ENCODE results near the gene KIT.

Gene KIT

GRCh38 chr4:54651050-54651449 lies 6.7 kb upstream of the KIT start:
- no peaks in the 10 kb centered on the region for H3K9me3 Mint-ChIP-seq
- H3K36me3 Mint-ChIP-seq = no peaks in the 10 kb centered on the region
- peaks cover 20% of the 10 kb centered on the region for H3K27me3 Mint-ChIP-seq
- CTCF ChIA-PET = no interaction called here
- no peak overlapping the region for H3K27ac Mint-ChIP-seq
- H3K4me1 Mint-ChIP-seq = no peaks in the 10 kb centered on the region
- no peak for DNase-seq
- no peak overlapping the region for H3K4me3 Mint-ChIP-seq

GRCh38 chr4:54654753-54655152 lies 3.0 kb upstream of the KIT start:
- Mint-ChIP-seq H3K27ac (no peak overlapping the region), H3K4me1 (peaks cover 19% of the 10 kb centered on the region), H3K4me3 (no peak overlapping the region), H3K9me3 (no peaks in the 10 kb centered on the region), H3K36me3 (no peaks in the 10 kb centered on the region), H3K27me3 (peaks cover 53% of the 10 kb centered on the region)
- CTCF ChIA-PET = interaction anchor here (0.7 kb wide), 1 partner anchor 44 kb away, joined by 3 read pairs; no protein-coding TSS in a partner anchor
- DNase-seq = no peak

GRCh38 chr4:54657185-54657550 lies 589 bp upstream of the KIT start:
- Mint-ChIP-seq H3K4me3 (peak overlapping the region; percentile 69), H3K27ac (no peak overlapping the region), H3K9me3 (no peaks in the 10 kb centered on the region), H3K36me3 (no peaks in the 10 kb centered on the region), H3K27me3 (peaks cover 70% of the 10 kb centered on the region), H3K4me1 (peaks cover 22% of the 10 kb centered on the region)
- CTCF ChIA-PET = no interaction called here
- no peak for DNase-seq

- DNase-seq = peak; percentile 47
- Mint-ChIP-seq H3K36me3 (no peaks in the 10 kb centered on the region), H3K4me3 (peak overlapping the region; percentile 69), H3K27me3 (peaks cover 67% of the 10 kb centered on the region), H3K9me3 (no peaks in the 10 kb centered on the region), H3K27ac (no peak overlapping the region), H3K4me1 (peaks cover 22% of the 10 kb centered on the region)
- CTCF ChIA-PET = interaction anchor here (0.7 kb wide), 1 partner anchor 312 kb away, joined by 3 read pairs; no protein-coding TSS in a partner anchor
Observed at GRCh38 chr4:54658252-54659093, 716 bp downstream of the KIT start.

- H3K27me3 Mint-ChIP-seq = peaks cover 63% of the 10 kb centered on the region
- no peak for DNase-seq
- H3K27ac Mint-ChIP-seq = peak overlapping the region; percentile 6
- H3K4me3 Mint-ChIP-seq = peak overlapping the region; percentile 69
- no peaks in the 10 kb centered on the region for H3K36me3 Mint-ChIP-seq
- no peaks in the 10 kb centered on the region for H3K9me3 Mint-ChIP-seq
- peaks cover 22% of the 10 kb centered on the region for H3K4me1 Mint-ChIP-seq
- CTCF ChIA-PET = interaction anchor here (2.0 kb wide), 1 partner anchor 15 kb away, joined by 4 read pairs; no protein-coding TSS in a partner anchor
Observed at GRCh38 chr4:54659313-54659712, 1.6 kb downstream of the KIT start.

GRCh38 chr4:54659749-54660535 lies 2.2 kb downstream of the KIT start:
- peaks cover 63% of the 10 kb centered on the region for H3K27me3 Mint-ChIP-seq
- CTCF ChIA-PET = interaction anchor here (2.0 kb wide), 1 partner anchor 14 kb away, joined by 4 read pairs; no protein-coding TSS in a partner anchor

GRCh38 chr4:54660591-54660990 lies 2.8 kb downstream of the KIT start:
- peaks cover 63% of the 10 kb centered on the region for H3K27me3 Mint-ChIP-seq
- H3K27ac Mint-ChIP-seq = no peak overlapping the region
- no peaks in the 10 kb centered on the region for H3K9me3 Mint-ChIP-seq
- no peak for DNase-seq
- CTCF ChIA-PET = interaction anchor here (1.2 to 2.0 kb wide), 2 partner anchors 13 to 23 kb away, joined by 3 to 4 read pairs; no protein-coding TSS in a partner anchor
- H3K4me3 Mint-ChIP-seq = no peak overlapping the region
- no peaks in the 10 kb centered on the region for H3K36me3 Mint-ChIP-seq
- H3K4me1 Mint-ChIP-seq = peaks cover 22% of the 10 kb centered on the region

More at GRCh38 chr4:54659749-54660535, 2.2 kb downstream of the KIT start:
- Mint-ChIP-seq H3K36me3 (no peaks in the 10 kb centered on the region), H3K9me3 (no peaks in the 10 kb centered on the region), H3K4me3 (peak overlapping the region; percentile 69), H3K4me1 (peaks cover 22% of the 10 kb centered on the region), H3K27ac (no peak overlapping the region)
- no peak for DNase-seq

GRCh38 chr4:54661169-54661568 lies 3.4 kb downstream of the KIT start:
- H3K4me3 Mint-ChIP-seq = no peak overlapping the region
- no peaks in the 10 kb centered on the region for H3K36me3 Mint-ChIP-seq
- no peak for DNase-seq
- H3K27ac Mint-ChIP-seq = no peak overlapping the region
- CTCF ChIA-PET = interaction anchor here (1.2 to 2.0 kb wide), 2 partner anchors 13 to 23 kb away, joined by 3 to 4 read pairs; no protein-coding TSS in a partner anchor
- H3K9me3 Mint-ChIP-seq = no peaks in the 10 kb centered on the region
- H3K4me1 Mint-ChIP-seq = peaks cover 22% of the 10 kb centered on the region
- H3K27me3 Mint-ChIP-seq = peaks cover 57% of the 10 kb centered on the region

GRCh38 chr4:54661686-54662085 lies 3.9 kb downstream of the KIT start:
- CTCF ChIA-PET = interaction anchor here (1.2 kb wide), 1 partner anchor 22 kb away, joined by 3 read pairs; no protein-coding TSS in a partner anchor
- Mint-ChIP-seq H3K27ac (no peak overlapping the region), H3K27me3 (peaks cover 52% of the 10 kb centered on the region), H3K9me3 (no peaks in the 10 kb centered on the region), H3K36me3 (no peaks in the 10 kb centered on the region), H3K4me1 (peaks cover 22% of the 10 kb centered on the region), H3K4me3 (no peak overlapping the region)
- DNase-seq = no peak

GRCh38 chr4:54662123-54662522 lies 4.4 kb downstream of the KIT start:
- Mint-ChIP-seq H3K4me3 (no peak overlapping the region), H3K27ac (no peak overlapping the region), H3K4me1 (peaks cover 18% of the 10 kb centered on the region), H3K36me3 (no peaks in the 10 kb centered on the region), H3K9me3 (no peaks in the 10 kb centered on the region), H3K27me3 (peaks cover 47% of the 10 kb centered on the region)
- CTCF ChIA-PET = interaction anchor here (1.0 kb wide), 1 partner anchor 309 kb away, joined by 3 read pairs; no protein-coding TSS in a partner anchor
- no peak for DNase-seq

- CTCF ChIA-PET = interaction anchor here (1.0 kb wide), 1 partner anchor 308 kb away, joined by 3 read pairs; no protein-coding TSS in a partner anchor
- H3K9me3 Mint-ChIP-seq = no peaks in the 10 kb centered on the region
- H3K4me3 Mint-ChIP-seq = no peak overlapping the region
- peaks cover 15% of the 10 kb centered on the region for H3K4me1 Mint-ChIP-seq
- no peaks in the 10 kb centered on the region for H3K36me3 Mint-ChIP-seq
- no peak overlapping the region for H3K27ac Mint-ChIP-seq
- peaks cover 46% of the 10 kb centered on the region for H3K27me3 Mint-ChIP-seq
- DNase-seq = no peak
Observed at GRCh38 chr4:54662901-54663585, 5.3 kb downstream of the KIT start.

- no peaks in the 10 kb centered on the region for H3K9me3 Mint-ChIP-seq
- H3K27ac Mint-ChIP-seq = no peak overlapping the region
- CTCF ChIA-PET = interaction anchor here (0.7 kb wide), 1 partner anchor 89 kb away, joined by 3 read pairs; no protein-coding TSS in a partner anchor
- H3K27me3 Mint-ChIP-seq = peaks cover 33% of the 10 kb centered on the region
- H3K4me3 Mint-ChIP-seq = no peak overlapping the region
- H3K36me3 Mint-ChIP-seq = no peaks in the 10 kb centered on the region
- no peak for DNase-seq
- H3K4me1 Mint-ChIP-seq = peaks cover 6% of the 10 kb centered on the region
Observed at GRCh38 chr4:54664400-54664799, 6.6 kb downstream of the KIT start.

- no peaks in the 10 kb centered on the region for H3K9me3 Mint-ChIP-seq
Observed at GRCh38 chr4:54668014-54668611, 10.4 kb downstream of the KIT start.

More at GRCh38 chr4:54668014-54668611, 10.4 kb downstream of the KIT start:
- Mint-ChIP-seq H3K27me3 (peaks cover 18% of the 10 kb centered on the region), H3K4me1 (no peaks in the 10 kb centered on the region), H3K36me3 (no peaks in the 10 kb centered on the region), H3K27ac (no peak overlapping the region), H3K4me3 (no peak overlapping the region)
- CTCF ChIA-PET = no interaction called here
- DNase-seq = no peak

All from activated naive CD4-positive, alpha-beta T cell treated with anti-CD3 and anti-CD28 coated beads, Interleukin-2, amount 10 ng/mL, durations not matched to agents 7 days and 5 days (primary cell).